DMS153 treated with DMSO at 0.1 percent for 48 hours (cell line): ENCODE results near the gene USP6.
"Not testable (repeated sequence)": the region's sequence is repeated elsewhere in the genome, so short reads cannot be mapped to it uniquely, and the experiment has no call there.

Experiments
- DNase-seq: peaks from one replicate; lab custom pipeline; 2025; ENCODE audit not compliant: unreplicated experiment; lab: John Stamatoyannopoulos, UW

USP6 gene

DNA sequence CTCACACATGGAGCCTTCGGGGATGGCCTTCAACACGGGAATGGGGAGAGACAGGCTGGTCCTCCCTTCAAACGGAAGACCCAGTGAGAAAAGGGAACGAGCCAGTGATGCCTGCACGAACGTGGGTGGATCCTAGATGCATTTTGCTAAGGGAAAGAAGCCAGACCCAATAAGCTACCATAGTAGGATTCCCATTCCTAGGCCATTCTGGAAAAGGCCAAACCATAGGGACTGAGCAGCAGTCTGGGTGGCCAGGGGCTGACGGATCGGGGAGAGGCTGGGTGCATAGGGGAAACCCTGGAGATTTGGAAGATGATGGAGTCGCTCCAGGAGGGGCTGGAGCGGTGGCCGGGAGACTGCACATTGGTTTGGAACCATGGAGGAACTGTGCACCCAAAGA is 18.7 kb downstream of the USP6 start:
- DNase-seq, result not testable (repeated sequence)

DNA sequence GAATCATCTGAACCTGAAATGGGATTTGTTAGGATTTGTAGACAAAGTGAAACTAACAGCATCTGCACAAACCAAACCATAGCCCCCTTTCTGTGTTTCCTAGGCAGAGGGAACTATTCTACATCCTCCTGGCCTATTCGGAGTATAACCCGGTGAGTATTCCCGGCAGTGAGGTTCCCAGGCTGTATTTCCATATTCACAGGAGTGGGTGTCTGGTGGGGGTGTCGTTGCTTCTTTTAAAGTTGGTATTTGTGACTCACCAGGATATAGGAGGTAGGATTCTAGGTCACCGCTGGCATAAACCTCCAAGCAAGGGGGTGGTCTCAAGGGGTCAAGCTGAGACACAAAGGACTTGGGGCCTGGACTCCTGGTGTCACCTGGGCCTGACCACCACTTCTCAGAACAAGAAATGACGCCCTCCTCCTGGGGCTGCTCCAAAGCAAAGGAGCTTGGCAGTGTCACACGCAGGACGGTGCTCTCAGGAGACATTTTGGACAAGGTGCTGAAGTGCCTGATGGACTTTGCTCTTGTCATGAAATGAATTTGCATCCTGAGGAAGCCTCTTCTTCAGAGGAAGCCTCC is 19.4 kb downstream of the USP6 start:
- not testable (repeated sequence) for DNase-seq

DNA sequence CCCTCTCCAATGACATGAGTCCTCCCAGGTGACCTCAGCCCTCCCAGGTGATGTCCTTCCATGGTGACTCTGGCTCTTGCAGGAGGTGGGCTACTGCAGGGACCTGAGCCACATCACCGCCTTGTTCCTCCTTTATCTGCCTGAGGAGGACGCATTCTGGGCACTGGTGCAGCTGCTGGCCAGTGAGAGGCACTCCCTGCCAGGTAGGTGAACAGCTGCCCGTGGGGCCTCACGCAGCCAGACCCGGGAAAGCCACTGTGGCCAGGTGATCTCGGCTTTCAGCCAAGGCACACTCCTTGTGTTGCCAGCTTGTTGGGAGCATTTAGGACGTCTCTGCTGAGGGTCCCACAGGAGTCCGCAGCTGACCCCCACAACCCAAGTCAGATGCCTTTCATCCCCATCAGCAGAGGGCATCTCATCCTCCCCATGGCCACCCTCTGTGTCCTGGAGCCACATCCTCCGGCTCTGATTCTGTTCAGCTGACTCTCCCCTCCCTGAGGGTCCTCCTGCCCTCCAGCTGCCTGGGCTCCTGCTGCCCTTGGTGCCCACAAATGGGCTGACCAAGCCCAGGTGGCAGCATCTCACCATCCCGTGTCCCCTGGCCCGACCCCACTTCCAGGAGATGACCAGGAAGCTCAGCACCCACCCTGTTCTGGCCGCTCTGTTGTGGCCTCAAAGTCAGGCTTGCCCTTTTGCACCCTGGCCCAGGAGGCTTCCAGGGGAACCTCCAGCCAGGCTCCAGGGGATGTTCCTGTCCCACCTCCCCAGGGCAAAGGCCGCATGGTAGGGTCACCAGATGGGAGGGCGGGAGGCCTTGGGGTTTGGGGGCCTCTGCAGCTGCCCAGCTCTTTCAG is 20.1 kb downstream of the USP6 start:
- no peak for DNase-seq

DNA sequence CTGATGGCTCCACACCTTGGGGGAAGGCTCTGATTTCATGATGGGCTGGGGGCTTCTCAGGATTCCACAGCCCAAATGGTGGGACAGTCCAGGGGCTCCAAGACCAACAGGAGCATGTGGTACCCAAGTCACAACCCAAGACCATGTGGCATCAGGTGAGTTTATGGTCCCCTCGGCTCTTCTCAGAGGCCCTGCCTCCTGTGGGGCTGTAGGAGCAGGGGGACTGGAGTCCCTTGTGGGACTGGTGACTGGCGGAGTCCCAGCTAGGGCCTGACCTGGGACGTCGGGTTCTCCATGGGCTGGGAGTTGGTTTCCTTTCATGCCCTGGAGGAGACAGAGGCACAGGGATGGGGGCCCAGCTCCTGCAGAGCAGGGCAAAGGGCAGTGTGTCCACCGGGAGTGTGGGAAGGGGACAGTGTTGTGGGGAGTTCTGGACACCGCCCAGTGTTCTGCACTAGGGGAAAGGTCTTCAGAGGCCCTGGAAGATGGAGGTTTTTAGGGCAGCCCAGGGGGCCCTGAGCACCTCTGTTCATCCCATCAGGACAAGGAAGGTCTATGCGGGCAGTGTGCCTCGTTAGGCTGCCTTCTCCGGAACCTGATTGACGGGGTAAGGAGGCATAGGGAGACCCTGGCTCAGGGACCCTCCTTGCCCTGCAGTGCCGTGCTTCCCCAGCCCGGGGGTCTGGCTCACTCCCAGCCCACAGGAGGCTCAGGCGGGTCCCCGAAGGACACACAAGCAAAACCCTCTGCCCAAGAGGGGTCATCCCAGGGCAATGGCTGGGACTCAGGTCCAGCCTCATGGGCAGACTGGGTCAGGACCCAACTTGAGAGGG is 21.0 kb downstream of the USP6 start:
- not testable (repeated sequence) for DNase-seq

DNA sequence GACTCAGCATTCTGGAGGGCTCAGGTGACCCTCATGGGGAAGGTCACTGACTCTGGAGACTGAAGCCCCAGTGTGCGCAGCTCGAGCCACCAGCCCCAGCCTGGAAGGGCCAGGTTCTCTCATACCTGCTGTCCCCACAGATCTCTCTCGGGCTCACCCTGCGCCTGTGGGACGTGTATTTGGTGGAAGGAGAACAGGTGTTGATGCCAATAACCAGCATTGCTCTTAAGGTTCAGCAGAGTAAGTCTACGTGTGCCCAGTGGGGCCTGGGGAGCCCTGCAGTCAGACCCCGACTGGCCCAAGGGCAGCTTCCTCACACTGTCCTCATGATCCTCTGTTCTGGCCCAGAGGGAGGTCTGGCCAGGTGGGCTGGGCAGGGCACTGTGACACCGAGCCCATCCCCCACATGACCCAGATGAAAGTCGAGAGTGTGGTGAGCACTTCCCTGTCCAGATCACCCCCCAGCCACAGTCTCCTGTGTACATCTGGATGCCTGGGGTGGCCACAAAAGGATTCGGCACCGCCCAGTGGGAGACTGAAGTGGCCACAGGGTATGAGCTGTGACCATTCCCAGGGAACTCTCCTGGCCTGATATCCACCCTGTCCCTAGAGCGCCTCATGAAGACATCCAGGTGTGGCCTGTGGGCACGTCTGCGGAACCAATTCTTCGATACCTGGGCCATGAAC is 21.8 kb downstream of the USP6 start:
- not testable (repeated sequence) for DNase-seq

DNA sequence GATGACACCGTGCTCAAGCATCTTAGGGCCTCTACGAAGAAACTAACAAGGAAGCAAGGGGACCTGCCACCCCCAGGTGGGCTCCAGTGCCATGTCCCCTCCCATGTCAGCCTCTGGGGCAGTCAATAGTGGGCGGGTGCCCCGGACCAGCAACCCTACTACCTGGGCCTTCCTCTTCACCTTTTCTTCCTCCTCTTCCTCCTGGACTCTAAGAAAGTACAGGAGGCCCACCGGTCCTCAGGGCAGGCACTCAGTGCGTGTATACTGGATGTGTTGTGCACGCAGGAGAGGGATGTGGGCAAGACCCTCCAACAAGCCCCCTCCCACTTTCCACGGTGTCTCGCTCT is 22.3 kb downstream of the USP6 start:
- DNase-seq, result not testable (repeated sequence)

DNA sequence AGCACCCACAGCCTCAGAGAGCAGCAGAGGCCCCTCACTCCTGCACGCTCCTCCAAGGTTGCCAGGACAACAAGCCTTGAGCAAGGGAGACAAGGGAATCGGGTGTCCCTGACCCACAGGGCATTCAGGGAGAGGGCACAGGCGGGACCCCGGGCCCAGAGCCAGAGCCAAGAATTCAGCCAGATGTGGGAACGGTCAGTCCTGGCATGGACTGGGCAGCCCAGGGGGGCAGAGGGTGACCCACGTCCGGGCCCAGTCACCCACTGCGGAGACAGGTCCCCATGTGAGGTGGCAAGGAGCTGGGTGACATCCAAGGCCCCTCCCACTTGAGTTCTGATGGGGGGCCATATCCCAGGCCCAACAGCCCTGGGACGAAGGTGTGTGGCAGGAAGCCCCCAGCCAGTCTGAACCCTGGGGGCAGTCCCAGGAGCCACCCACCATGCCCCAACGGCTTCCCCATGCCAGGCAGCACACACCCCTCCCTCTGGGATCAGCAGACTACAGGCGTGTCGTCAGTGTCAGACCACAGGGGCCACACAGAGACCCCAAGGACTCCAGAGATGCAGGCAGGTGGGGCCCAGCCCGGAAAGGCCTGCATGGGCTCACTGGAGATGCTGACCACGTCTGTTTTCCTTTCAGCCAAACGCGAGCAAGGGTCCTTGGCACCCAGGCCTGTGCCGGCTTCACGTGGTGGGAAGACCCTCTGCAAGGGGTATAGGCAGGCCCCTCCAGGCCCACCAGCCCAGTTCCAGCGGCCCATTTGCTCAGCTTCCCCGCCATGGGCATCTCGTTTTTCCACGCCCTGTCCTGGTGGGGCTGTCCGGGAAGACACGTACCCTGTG is 23.0 kb downstream of the USP6 start:
- DNase-seq, result no peak

DNA sequence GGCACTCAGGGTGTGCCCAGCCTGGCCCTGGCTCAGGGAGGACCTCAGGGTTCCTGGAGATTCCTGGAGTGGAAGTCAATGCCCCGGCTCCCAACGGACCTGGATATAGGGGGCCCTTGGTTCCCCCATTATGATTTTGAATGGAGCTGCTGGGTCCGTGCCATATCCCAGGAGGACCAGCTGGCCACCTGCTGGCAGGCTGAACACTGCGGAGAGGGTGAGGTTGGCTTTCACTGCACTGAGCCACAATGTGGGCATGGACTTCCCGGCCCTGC is 23.6 kb downstream of the USP6 start:
- no peak for DNase-seq

DNA sequence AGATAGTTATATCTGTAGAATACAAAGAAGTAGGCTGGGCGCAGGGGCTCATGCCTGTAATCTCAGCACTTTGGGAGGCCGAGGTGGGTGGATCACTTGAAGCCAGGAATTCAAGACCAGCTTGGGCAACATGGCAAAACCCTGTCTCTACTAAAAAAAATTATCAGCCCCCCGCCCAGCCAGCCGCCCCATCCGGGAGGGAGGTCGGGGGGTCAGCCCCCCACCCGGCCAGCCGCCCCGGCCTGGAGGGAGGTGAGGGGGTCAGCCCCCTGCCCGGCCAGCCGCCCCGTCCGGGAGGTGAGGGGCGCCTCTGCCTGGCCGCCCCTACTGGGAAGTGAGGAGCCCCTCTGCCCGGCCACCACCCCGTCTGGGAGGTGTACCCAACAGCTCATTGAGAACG is 27.0 kb downstream of the USP6 start:
- DNase-seq, result not testable (repeated sequence)

DNA sequence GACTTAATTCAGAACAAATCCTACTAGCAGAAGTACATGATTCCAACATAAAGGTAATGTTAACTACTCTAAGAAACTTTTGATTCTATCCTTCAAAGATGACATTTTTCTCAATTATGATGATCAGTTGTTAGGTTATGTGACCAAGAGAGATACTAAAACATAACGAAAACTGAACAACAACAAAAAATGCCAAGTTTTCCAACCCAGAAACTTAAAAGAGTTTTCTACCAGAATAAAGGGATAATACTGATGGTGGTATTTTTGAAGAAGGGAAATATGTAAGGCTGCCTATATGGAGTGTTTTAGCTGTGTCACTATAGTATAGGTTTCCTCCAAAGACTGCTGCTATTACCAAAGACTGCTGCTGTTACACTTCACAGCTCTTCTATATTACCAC is 30.3 kb downstream of the USP6 start:
- DNase-seq, result not testable (repeated sequence)

DNA sequence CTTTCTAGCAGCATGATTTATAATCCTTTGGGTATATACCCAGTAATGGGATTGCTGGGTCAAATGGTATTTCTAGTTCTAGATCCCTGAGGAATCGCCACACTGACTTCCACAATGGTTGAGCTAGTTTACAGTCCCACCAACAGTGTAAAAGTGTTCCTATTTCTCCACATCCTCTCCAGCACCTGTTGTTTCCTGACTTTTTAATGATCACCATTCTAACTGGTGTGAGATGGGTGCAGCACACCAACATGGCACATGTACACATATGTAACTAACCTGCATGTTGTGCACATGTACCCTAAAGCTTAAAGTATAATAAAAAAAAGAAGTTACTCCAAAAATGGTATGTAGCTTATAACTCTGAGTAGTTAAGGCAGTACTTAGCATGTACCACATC is 44.9 kb downstream of the USP6 start:
- not testable (repeated sequence) for DNase-seq

DNA sequence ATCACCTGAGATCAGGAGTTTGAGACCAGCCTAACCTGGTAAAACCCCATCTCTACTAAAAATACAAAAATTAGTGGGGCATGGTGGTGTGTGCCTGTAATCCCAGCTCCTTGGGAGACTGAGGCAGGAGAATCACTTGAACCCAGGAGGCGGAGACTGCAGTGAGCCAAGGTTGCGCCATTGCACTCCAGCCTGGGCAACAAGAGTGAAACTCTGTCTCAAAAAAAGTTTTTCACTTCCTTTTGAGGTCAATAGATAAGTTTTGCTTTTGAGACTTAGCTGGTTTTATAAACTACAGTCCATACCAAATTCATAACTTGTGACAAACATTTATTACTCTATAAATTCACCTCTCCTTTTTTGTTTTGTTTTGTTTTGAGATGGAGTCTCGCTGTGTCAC is 46.0 kb downstream of the USP6 start:
- not testable (repeated sequence) for DNase-seq

DNA sequence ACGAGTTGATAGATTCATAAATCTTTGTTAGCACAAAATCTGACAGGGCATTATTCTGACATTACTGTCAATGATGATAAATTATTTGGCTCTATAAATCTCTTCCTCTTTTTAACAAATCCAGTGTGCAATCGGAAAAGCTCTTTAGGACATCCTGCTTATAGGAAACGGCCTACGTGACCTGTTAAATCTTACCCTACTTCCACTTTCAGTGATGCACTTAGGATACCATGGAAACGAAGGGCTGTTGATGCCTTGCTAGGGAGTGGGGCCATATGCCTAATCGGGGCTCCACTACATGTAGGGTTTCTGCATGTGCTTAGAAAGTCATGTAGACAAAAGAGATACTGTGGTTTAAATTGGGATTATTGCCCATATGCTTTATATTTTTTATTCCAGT is 48.6 kb downstream of the USP6 start:
- DNase-seq, result no peak

DNA sequence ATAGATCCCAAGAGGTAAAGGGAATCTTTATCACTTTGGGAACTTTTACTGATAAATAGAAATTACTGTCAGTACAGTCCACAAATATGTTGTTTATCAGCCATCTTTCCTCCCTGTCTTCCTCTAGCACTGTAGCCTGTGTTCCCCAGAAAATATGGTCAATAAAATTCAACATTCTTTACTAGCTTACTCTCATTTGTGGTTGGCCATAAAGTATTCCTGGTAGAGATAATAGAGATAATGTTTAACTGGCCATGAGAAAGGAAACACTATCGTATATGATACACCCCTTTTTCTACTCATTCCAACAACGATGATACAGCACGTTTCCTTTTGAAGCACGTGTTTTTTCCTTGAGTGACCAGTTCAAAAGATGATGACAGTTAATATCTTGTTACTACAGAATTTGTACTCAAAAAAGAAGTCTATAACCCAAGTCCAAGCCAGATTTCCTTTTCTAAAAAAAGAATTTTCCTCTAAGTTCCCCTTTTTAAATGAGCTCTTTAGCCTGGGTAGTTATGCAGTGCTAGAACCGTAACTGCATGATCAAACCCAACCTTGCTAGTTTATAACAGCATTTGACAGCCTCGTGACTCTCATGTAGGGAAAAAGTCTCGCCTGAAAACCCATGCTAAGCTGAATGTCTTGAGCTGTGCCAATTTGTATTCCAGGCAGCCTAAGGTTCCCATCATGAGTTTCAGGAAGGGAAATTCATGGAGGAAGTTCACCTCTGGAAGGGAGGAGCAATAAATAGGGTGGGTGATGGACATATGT is 50.1 kb downstream of the USP6 start:
- DNase-seq, result not testable (repeated sequence)

DNA sequence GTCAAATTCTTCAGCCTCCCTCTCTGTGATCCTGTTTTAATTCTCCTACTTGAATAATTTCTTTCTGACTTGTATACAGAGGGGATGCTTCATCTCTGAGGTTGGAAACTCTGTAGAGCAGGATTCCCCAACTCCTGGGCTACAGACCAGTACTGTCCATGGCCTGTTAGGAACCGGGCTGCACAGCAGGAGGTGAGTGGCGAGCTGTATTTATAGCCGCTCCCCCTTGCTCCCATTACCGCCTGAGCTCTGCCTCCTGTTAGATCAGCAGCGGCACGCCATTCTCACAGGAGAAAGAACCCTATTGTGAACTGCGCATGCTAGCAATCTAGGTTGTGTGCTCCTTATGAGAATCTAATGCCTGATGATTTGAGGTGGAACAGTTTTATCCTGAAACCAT is 59.2 kb downstream of the USP6 start:
- not testable (repeated sequence) for DNase-seq

DNA sequence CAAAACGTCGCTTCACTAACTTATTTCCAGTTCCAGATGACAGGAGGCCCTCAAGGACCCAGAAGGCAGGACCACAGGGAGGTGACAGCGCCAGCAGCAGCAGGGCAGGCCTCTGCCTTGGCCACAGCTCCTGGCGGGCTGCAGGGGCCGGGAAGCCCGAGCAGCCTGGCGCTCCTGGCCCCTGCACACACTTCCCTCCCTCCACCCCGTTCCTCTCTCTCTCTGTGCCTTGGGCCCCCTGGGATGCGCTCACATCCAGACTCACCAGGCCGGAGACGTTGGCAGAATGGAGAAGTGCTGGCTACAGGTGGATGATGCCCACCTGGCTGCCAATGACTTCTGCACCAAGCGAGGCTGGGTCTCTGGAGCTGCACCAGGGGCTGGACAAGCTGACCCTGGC is 63.2 kb downstream of the USP6 start:
- no peak for DNase-seq

DNA sequence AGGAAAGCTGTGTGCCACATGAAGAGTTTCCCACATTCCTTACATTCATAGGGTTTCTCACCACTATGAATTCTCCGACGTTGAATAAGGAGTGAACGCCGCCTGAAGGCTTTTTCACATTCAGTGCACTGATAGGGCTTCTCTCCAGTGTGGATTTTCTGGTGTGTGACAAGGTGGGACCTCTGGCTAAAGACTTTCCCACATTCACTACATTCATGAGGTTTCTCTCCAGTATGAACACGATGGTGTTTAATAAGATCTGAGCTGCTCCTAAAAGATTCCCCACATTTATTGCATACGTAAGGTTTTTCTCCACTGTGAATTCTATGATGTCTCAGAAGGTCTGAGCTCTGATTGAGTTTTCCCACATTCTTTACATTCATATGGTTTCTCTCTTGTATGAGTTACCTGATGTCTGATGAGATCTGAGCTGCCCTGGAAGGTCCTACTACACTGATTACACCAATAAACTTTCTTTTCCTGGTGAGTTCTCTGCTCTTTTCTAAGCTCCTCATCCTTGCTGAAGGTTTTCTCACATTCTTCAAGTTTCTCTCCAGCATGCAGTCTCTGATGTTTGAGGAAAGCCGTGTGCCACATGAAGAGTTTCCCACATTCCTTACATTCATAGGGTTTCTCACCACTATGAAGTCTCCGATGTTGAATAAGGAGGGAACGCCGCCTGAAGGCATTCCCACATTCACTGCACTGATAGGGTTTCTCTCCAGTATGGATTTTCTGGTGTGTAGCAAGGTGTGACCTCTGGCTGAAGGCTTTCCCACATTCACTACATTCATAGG is 65.9 kb downstream of the USP6 start:
- DNase-seq, result no peak

DNA sequence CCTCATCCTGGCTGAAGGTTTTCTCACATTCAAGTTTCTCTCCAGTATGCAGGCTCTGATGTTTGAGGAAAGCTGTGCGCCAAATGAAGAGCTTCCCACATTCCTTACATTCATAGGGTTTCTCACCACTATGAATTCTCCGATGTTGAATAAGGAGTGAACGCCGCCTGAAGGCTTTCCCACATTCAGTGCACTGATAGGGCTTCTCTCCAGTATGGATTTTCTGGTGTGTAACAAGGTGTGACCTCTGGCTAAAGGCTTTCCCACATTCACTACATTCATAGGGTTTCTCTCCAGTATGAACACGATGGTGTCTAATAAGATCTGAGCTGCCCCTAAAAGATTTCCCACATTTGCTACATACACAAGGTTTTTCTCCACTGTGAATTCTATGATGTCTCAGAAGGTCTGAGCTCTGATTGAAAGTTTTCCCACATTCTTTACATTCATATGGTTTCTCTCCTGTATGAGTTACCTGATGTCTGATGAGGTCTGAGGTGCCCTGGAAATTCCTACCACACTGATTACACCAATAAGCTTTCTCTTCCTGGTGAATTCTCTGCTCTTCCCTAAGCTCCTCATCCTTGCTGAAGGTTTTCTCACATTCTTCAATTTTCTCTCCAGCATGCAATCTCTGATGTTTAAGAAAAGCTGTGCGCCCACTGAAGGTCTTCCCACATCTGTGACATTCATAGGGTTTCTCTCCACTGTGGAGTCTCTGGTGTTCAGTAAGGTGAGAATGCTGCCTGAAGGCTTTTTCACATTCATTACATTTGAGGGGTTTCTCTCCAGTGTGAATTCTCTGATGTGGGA is 67.0 kb downstream of the USP6 start:
- DNase-seq, result no peak
